NCI-H446 treated with DMSO at 0.1 percent for 48 hours (cell line): Measurements from ENCODE around the gene FOLR2.

Experiments used
- DNase-seq: peaks from one replicate; lab custom pipeline; 2025; lab: John Stamatoyannopoulos, UW

Gene FOLR2

GRCh38 chr11:72229925-72230763 is 13.6 kb downstream of the FOLR2 start:
- no peak for DNase-seq

- no peak for DNase-seq
Measured at GRCh38 chr11:72230764-72231365, 14.3 kb downstream of the FOLR2 start.

GRCh38 chr11:72231396-72232259 is 15.0 kb downstream of the FOLR2 start:
- no peak for DNase-seq

GRCh38 chr11:72232260-72233055 is 15.9 kb downstream of the FOLR2 start:
- DNase-seq = no peak

GRCh38 chr11:72233056-72233772 is 16.6 kb downstream of the FOLR2 start:
- no peak for DNase-seq

- DNase-seq = no peak
Measured at GRCh38 chr11:72233773-72234513, 17.3 kb downstream of the FOLR2 start.

GRCh38 chr11:72234514-72234830 is 17.9 kb downstream of the FOLR2 start:
- DNase-seq = no peak

- DNase-seq = no peak
Measured at GRCh38 chr11:72234920-72235319, 18.3 kb downstream of the FOLR2 start.

- DNase-seq = no peak
Measured at GRCh38 chr11:72235351-72236057, 18.9 kb downstream of the FOLR2 start.

- DNase-seq = no peak
Measured at GRCh38 chr11:72236083-72236697, 19.6 kb downstream of the FOLR2 start.

GRCh38 chr11:72236774-72237111 is 20.1 kb downstream of the FOLR2 start:
- DNase-seq = no peak

GRCh38 chr11:72237112-72237931 is 20.7 kb downstream of the FOLR2 start:
- DNase-seq = no peak

GRCh38 chr11:72238040-72238450 is 21.5 kb downstream of the FOLR2 start:
- DNase-seq = no peak

- DNase-seq = no peak
Measured at GRCh38 chr11:72238492-72239312, 22.1 kb downstream of the FOLR2 start.

GRCh38 chr11:72239313-72239848 is 22.8 kb downstream of the FOLR2 start:
- DNase-seq = no peak

GRCh38 chr11:72239849-72240460 is 23.4 kb downstream of the FOLR2 start:
- no peak for DNase-seq
